Measurements from ENCODE around the gene FANCM. TPM values are rescaled to one million over a fixed set of nuclear protein-coding genes. Genes with fewer than 3 reads are reported as not detected.
A peak's percentile ranks its signal among the peaks of the same experiment; 100 is the strongest.

Gene FANCM, protein sequence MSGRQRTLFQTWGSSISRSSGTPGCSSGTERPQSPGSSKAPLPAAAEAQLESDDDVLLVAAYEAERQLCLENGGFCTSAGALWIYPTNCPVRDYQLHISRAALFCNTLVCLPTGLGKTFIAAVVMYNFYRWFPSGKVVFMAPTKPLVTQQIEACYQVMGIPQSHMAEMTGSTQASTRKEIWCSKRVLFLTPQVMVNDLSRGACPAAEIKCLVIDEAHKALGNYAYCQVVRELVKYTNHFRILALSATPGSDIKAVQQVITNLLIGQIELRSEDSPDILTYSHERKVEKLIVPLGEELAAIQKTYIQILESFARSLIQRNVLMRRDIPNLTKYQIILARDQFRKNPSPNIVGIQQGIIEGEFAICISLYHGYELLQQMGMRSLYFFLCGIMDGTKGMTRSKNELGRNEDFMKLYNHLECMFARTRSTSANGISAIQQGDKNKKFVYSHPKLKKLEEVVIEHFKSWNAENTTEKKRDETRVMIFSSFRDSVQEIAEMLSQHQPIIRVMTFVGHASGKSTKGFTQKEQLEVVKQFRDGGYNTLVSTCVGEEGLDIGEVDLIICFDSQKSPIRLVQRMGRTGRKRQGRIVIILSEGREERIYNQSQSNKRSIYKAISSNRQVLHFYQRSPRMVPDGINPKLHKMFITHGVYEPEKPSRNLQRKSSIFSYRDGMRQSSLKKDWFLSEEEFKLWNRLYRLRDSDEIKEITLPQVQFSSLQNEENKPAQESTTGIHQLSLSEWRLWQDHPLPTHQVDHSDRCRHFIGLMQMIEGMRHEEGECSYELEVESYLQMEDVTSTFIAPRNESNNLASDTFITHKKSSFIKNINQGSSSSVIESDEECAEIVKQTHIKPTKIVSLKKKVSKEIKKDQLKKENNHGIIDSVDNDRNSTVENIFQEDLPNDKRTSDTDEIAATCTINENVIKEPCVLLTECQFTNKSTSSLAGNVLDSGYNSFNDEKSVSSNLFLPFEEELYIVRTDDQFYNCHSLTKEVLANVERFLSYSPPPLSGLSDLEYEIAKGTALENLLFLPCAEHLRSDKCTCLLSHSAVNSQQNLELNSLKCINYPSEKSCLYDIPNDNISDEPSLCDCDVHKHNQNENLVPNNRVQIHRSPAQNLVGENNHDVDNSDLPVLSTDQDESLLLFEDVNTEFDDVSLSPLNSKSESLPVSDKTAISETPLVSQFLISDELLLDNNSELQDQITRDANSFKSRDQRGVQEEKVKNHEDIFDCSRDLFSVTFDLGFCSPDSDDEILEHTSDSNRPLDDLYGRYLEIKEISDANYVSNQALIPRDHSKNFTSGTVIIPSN (N-terminal part only)
- 10 to 100 TPM; 12.7 to 13.3 TPM for total RNA-seq

DNA sequence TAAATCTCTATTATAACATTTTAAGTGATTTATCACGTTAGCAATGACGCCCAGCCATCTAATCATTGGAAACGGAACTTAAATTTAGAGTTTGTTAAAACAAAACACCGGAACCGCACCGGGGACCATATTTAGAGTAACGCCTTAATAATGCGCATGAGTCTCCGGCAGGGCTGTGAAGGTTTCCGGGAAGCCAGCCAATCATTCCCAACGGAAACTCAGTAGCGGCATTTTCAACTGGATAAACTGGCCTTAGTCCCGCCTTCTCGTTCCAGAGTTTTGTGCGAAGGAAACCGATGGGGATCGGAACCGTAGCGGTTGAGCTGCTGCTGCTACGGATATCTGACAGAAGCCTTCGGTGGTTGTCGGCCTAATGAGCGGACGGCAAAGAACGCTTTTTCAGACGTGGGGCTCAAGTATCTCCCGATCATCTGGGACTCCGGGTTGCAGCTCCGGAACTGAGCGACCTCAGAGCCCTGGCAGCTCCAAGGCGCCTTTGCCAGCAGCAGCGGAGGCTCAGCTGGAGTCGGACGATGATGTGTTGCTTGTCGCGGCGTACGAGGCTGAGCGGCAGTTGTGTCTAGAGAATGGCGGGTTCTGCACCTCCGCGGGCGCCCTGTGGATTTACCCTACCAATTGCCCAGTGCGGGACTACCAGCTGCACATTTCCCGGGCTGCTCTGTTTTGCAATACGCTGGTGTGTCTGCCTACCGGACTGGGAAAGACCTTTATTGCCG lies at the start of gene FANCM:
FANCM (plus strand) TSS at position 272 of the 737 bp plus-strand sequence; CDS start at position 374, 102 bp downstream.
- H3K4me3 Mint-ChIP-seq = peak within 1 kb of the TSS; percentile 90
- peaks cover 46% of the 10 kb centered on the region for H3K4me1 Mint-ChIP-seq
- POLR2A ChIA-PET = interaction anchor here (0.8 to 5.2 kb wide), 19 partner anchors 8 to 239 kb away, joined by 3 to 77 read pairs (median 4); partner anchors contain the start of genes KLHL28, MIS18BP1, PRPF39 and TOGARAM1
- H3K36me3 Mint-ChIP-seq (ENCODE audit: low read depth) = peaks cover 5% of the 10 kb centered on the region
- DNase-seq = peak; percentile 88
- no peaks in the 10 kb centered on the region for H3K9me3 Mint-ChIP-seq
- H3K27me3 Mint-ChIP-seq = no peaks in the 10 kb centered on the region
- CTCF ChIA-PET = interaction anchor here (0.9 to 2.2 kb wide), 5 partner anchors 30 to 132 kb away, joined by 3 to 15 read pairs (median 4); partner anchors contain the start of genes MIS18BP1 and PRPF39
- peak within 1 kb of the TSS; percentile 99 for H3K27ac Mint-ChIP-seq

DNA sequence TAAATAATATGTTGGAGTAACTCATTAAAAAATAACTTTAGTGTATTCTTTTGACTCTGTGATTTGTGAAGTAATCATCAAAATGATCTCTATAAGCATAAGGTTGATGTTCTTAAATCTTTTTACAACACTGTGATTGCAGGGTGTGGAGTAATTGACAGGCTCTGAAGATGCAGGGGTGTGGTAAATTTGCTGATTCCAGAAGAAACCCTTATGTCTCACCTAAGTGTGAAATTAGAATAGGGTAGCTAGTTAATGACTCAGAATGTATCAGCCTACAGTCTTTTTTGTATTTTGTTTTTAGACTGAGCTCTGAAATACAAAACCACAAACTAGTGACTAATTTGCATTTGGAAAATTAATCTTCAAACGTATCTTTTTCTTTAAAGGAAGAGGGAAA lies 45.9 kb upstream of the FANCM start:
- ChIA-PET CTCF (interaction anchor here (1.5 kb wide), 1 partner anchor 129 kb away, joined by 3 read pairs; no protein-coding TSS in a partner anchor), POLR2A (interaction anchor here (1.6 to 2.2 kb wide), 2 partner anchors 27 to 127 kb away, joined by 4 to 11 read pairs; partner anchors contain the start of genes KLHL28 and TOGARAM1)
- Mint-ChIP-seq H3K4me3 (no peak overlapping the region), H3K4me1 (peaks cover 69% of the 10 kb centered on the region), H3K27me3 (no peaks in the 10 kb centered on the region), H3K36me3 (ENCODE audit: low read depth) (peaks cover 27% of the 10 kb centered on the region), H3K27ac (peak overlapping the region; percentile 56), H3K9me3 (no peaks in the 10 kb centered on the region)
- no peak for DNase-seq

DNA sequence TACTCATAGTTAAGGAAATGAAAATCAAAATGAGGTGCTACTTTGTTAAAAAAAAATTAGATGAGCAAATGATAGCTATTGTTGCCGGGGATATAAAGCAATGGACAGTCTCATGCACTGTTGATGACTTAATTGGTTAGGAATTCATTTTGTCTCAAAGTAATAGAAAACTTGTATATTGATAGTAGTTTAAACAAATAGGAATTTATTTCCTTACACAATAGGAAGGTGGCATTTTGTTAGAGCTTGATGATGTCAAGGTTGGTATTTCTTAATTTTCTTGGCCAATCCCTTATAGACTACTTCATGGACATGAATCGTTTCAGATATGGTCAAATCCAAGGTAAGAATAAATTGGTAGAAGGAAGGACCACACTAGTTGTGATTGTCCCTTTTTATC lies 44.0 kb upstream of the FANCM start:
- ChIA-PET POLR2A (interaction anchor here (1.0 kb wide), 1 partner anchor 162 kb away, joined by 4 read pairs; no protein-coding TSS in a partner anchor), CTCF (no interaction called here)
- Mint-ChIP-seq H3K4me1 (peaks cover 54% of the 10 kb centered on the region), H3K36me3 (ENCODE audit: low read depth) (peaks cover 39% of the 10 kb centered on the region), H3K4me3 (no peak overlapping the region), H3K9me3 (no peaks in the 10 kb centered on the region), H3K27ac (no peak overlapping the region), H3K27me3 (no peaks in the 10 kb centered on the region)
- no peak for DNase-seq

DNA sequence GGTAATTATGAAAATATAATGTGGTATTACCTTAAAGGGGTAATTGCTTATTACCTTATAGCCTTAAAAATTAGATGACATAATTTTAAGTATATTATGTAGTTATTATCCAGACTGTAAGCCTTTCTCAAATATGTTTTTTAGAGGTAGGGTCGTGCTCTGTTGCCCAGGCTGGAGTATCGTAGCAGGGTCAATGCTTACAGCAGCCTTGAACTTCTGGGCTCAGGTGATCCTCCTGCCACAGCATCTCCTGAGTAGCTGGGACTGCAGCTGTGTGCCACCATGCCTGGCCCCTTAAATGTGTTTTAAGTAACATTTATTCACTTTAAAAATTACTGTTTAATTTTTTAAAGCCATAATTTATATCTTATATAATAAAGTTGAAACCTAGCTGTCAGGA lies 41.5 kb upstream of the FANCM start:
- H3K4me1 Mint-ChIP-seq = peaks cover 31% of the 10 kb centered on the region
- ChIA-PET POLR2A (interaction anchor here (1.7 kb wide), 1 partner anchor 10 kb away, joined by 8 read pairs; no protein-coding TSS in a partner anchor), CTCF (no interaction called here)
- H3K36me3 Mint-ChIP-seq (ENCODE audit: low read depth) = peaks cover 56% of the 10 kb centered on the region
- H3K27ac Mint-ChIP-seq = no peak overlapping the region
- no peak overlapping the region for H3K4me3 Mint-ChIP-seq
- no peaks in the 10 kb centered on the region for H3K27me3 Mint-ChIP-seq
- no peak for DNase-seq
- H3K9me3 Mint-ChIP-seq = no peaks in the 10 kb centered on the region

DNA sequence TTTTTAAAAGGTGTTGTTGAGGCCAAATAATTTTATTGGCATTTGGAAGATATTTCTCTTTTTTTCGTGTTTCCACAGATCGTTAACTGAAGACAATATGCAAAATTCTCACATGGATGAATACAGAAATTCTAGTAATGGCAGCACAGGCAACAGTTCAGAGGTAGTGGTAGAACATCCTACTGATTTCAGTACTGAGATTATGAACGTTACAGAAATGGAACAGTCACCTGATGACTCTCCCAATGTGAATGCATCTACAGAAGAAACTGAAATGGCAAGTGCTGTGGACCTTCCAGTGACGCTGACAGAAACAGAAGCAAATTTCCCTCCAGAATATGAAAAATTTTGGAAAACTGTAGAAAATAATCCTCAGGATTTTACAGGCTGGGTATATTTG lies 40.6 kb upstream of the FANCM start:
- peaks cover 63% of the 10 kb centered on the region for H3K36me3 Mint-ChIP-seq (ENCODE audit: low read depth)
- H3K4me1 Mint-ChIP-seq = peaks cover 22% of the 10 kb centered on the region
- POLR2A ChIA-PET = interaction anchor here (1.7 kb wide), 1 partner anchor 11 kb away, joined by 8 read pairs; no protein-coding TSS in a partner anchor

DNA sequence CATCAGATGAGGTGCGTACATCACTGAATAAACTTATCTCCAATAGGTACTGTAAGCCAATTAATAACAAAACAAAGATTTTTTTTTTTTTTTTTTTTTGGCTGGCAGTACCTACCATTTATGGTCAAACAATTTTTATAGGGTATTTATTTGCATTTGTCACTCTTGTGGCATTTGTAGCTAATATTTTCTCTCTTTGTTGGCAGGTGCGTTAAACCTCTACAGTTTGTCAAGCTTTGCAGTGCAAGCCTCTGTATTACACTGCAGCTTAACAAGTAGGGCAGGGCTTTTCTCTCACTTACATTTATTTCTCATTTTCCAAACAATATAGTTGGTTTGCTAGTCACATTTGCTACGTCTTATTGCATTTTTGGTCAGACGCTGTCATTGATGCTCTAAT lies 39.5 kb upstream of the FANCM start:
- ChIA-PET CTCF (no interaction called here), POLR2A (no interaction called here)
- DNase-seq = no peak
- Mint-ChIP-seq H3K4me3 (no peak overlapping the region), H3K4me1 (peaks cover 12% of the 10 kb centered on the region), H3K27me3 (no peaks in the 10 kb centered on the region), H3K27ac (no peak overlapping the region), H3K9me3 (no peaks in the 10 kb centered on the region), H3K36me3 (ENCODE audit: low read depth) (peaks cover 71% of the 10 kb centered on the region)

More for the DNA sequence above, 40.6 kb upstream of the FANCM start:
- no peaks in the 10 kb centered on the region for H3K27me3 Mint-ChIP-seq
- H3K4me3 Mint-ChIP-seq = no peak overlapping the region
- no peak for DNase-seq
- CTCF ChIA-PET = no interaction called here
- H3K9me3 Mint-ChIP-seq = no peaks in the 10 kb centered on the region
- no peak overlapping the region for H3K27ac Mint-ChIP-seq

DNA sequence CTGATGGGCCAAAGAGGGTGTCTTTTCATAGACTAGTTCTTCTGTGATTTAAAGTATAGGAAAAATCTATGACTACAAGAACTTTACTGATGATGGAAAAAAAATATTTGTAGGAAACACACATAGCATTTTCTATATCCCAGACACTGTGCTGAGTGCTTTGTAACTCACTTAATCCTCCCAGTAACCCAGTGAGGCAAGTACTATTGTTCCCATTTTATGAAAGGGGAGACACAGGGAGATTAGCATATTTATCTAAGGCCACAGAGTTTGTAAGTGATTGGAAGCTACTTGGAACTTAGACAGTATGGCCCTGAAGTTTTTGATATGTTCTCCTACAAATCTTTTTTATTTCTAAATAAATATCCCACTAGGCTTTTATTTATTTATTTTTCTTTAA lies 31.9 kb upstream of the FANCM start:
- Mint-ChIP-seq H3K9me3 (no peaks in the 10 kb centered on the region), H3K4me3 (no peak overlapping the region), H3K36me3 (ENCODE audit: low read depth) (peaks cover 71% of the 10 kb centered on the region), H3K4me1 (no peaks in the 10 kb centered on the region), H3K27ac (no peak overlapping the region), H3K27me3 (no peaks in the 10 kb centered on the region)
- DNase-seq = no peak
- ChIA-PET POLR2A (no interaction called here), CTCF (no interaction called here)

DNA sequence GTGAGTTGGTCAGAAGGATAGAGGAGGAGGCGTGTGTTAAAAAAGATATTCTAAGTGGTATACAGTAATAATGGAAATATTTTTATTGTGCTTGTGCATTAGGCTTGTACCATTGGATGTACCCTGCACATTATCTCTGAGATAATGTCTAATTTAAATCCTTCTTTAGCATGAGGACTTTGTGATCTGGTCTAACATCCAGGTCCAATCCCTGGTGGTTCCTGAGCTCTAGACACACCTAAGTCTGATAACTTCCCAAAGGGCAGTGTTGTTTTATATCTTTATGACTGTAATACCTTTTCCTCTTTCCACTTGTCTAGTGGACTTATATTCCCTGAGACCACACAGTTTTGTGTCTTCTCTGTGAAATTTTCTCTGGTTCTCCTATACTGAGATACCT lies 31.2 kb upstream of the FANCM start:
- H3K27ac Mint-ChIP-seq = no peak overlapping the region
- DNase-seq = no peak
- H3K36me3 Mint-ChIP-seq (ENCODE audit: low read depth) = peaks cover 69% of the 10 kb centered on the region
- H3K27me3 Mint-ChIP-seq = no peaks in the 10 kb centered on the region
- ChIA-PET POLR2A (interaction anchor here (0.6 kb wide), 1 partner anchor 19 kb away, joined by 3 read pairs; no protein-coding TSS in a partner anchor), CTCF (no interaction called here)
- H3K4me1 Mint-ChIP-seq = no peaks in the 10 kb centered on the region
- H3K4me3 Mint-ChIP-seq = no peak overlapping the region
- no peaks in the 10 kb centered on the region for H3K9me3 Mint-ChIP-seq

DNA sequence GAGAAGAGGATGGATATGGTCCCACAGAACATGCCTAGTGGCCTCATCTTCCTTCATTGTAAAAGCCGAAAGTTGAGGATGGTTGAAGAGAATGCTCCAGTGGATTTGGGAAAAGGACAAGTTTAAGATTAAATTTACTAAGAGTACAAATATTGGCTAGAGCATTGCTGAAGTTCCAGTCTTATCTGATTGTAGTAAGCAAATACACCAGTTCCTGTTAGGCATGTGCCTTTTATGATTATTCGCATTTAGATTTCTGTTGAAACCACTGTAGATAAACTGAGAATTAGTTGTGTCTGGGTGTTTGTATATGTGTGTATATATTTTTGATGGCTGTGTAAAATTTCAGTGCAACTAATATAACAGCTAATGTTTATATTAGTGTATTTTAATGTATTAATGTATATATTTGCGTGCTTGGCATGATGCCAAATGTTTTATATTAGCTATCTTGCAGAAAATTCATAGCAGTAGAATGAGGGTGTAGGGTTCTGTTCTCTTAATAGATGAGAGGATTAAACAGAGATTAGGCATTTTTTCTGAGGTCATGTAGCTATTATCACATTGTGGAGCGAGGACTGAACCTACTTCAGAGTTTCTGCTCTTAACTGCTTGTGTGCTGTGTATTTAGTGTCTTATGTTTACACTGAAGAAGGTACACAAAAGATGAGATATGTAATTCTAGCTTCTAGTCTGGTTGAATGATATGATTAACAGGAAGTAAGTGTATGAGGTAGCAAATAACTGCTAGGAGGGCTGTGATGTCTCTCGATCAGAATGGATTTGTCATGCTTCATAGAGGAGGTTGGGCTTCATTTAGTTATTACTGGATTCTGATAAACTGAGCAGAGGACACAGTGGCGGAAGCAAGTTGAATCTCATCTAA lies 22.6 kb upstream of the FANCM start:
- Mint-ChIP-seq H3K36me3 (ENCODE audit: low read depth) (peaks cover 54% of the 10 kb centered on the region), H3K4me1 (peaks cover 10% of the 10 kb centered on the region), H3K27ac (peak overlapping the region; percentile 38), H3K9me3 (no peaks in the 10 kb centered on the region), H3K4me3 (no peak overlapping the region), H3K27me3 (no peaks in the 10 kb centered on the region)
- ChIA-PET POLR2A (interaction anchor here (0.8 to 1.5 kb wide), 4 partner anchors 18 to 28 kb away, joined by 3 to 7 read pairs (median 4); partner anchors contain the start of gene FANCM), CTCF (no interaction called here)
- no peak for DNase-seq

DNA sequence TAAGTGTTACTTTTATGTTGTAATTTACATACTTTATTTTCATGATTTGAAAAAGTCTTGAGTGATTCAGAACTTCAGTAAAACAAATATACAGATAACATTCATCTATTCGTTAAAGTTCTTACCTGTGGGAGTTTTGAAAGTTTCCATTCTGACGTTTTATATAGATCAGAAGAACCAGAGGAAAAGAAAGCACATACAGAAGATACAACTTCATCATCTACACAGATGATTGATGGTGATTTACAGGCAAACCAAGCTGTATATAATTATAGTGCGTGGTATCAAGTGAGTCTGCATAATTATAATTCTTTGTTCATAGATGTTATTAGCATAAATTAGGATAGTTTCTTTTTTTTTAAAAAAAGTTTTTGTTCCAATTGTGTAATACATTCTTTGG lies 21.4 kb upstream of the FANCM start:
- Mint-ChIP-seq H3K27ac (no peak overlapping the region), H3K27me3 (no peaks in the 10 kb centered on the region), H3K36me3 (ENCODE audit: low read depth) (peaks cover 52% of the 10 kb centered on the region), H3K4me1 (peaks cover 10% of the 10 kb centered on the region), H3K9me3 (no peaks in the 10 kb centered on the region), H3K4me3 (no peak overlapping the region)
- no peak for DNase-seq
- ChIA-PET CTCF (no interaction called here), POLR2A (interaction anchor here (1.2 to 1.5 kb wide), 2 partner anchors 21 to 29 kb away, joined by 3 to 7 read pairs; no protein-coding TSS in a partner anchor)

DNA sequence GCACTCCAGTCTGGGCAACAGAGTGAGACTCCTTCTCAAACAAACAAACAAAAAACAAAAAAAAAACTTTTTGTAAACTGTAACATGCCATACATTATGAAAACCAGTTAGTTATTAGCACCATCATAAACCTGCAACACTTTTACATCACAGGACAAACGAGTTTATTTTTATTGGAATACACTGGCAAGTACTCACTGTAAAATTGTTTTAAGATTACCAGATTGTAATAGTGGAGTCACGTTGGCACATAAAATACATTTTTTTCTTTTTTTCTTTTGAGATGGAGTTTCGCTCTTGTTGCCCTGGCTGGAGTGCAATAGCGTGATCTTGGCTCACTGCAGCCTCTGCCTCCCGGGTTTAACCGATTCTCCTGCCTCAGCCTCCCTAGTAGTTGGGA lies 17.1 kb upstream of the FANCM start:
- Mint-ChIP-seq H3K4me1 (peaks cover 5% of the 10 kb centered on the region), H3K9me3 (no peaks in the 10 kb centered on the region), H3K27ac (no peak overlapping the region), H3K36me3 (ENCODE audit: low read depth) (peaks cover 61% of the 10 kb centered on the region), H3K27me3 (no peaks in the 10 kb centered on the region), H3K4me3 (no peak overlapping the region)
- ChIA-PET POLR2A (interaction anchor here (1.0 kb wide), 1 partner anchor 10 kb away, joined by 3 read pairs; no protein-coding TSS in a partner anchor), CTCF (no interaction called here)
- no peak for DNase-seq

Data from activated CD4-positive, alpha-beta memory T cell treated with anti-CD3 and anti-CD28 coated beads, Interleukin-2, amount 10 ng/mL, durations not matched to agents 7 days and 5 days (primary cell).